GM12875 (cell line): ENCODE results near the gene NPAS2.

Source experiments
- H3K4me3 ChIP-seq: one replicate; pipeline ENCODE4 v1.5.1; 2011; ENCODE audit warnings: low read depth, low read length, control low read depth
- TF ChIP-seq, protein P1 (sequence below): IDR thresholded peaks from 2 replicates; pipeline ENCODE4 v1.5.1; 2011; ENCODE audit warnings: low read depth, mild to moderate bottlenecking, control low read depth, inconsistent platforms, low read length, moderate library complexity, borderline replicate concordance; ENCODE audit not compliant: insufficient read depth

Gene NPAS2

GRCh38 chr2:100852999-100853908 lies 33.3 kb downstream of the NPAS2 start:
- H3K4me3 ChIP-seq = no peak overlapping the region
- TF ChIP-seq, protein P1, sequence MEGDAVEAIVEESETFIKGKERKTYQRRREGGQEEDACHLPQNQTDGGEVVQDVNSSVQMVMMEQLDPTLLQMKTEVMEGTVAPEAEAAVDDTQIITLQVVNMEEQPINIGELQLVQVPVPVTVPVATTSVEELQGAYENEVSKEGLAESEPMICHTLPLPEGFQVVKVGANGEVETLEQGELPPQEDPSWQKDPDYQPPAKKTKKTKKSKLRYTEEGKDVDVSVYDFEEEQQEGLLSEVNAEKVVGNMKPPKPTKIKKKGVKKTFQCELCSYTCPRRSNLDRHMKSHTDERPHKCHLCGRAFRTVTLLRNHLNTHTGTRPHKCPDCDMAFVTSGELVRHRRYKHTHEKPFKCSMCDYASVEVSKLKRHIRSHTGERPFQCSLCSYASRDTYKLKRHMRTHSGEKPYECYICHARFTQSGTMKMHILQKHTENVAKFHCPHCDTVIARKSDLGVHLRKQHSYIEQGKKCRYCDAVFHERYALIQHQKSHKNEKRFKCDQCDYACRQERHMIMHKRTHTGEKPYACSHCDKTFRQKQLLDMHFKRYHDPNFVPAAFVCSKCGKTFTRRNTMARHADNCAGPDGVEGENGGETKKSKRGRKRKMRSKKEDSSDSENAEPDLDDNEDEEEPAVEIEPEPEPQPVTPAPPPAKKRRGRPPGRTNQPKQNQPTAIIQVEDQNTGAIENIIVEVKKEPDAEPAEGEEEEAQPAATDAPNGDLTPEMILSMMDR = no peak

DNA sequence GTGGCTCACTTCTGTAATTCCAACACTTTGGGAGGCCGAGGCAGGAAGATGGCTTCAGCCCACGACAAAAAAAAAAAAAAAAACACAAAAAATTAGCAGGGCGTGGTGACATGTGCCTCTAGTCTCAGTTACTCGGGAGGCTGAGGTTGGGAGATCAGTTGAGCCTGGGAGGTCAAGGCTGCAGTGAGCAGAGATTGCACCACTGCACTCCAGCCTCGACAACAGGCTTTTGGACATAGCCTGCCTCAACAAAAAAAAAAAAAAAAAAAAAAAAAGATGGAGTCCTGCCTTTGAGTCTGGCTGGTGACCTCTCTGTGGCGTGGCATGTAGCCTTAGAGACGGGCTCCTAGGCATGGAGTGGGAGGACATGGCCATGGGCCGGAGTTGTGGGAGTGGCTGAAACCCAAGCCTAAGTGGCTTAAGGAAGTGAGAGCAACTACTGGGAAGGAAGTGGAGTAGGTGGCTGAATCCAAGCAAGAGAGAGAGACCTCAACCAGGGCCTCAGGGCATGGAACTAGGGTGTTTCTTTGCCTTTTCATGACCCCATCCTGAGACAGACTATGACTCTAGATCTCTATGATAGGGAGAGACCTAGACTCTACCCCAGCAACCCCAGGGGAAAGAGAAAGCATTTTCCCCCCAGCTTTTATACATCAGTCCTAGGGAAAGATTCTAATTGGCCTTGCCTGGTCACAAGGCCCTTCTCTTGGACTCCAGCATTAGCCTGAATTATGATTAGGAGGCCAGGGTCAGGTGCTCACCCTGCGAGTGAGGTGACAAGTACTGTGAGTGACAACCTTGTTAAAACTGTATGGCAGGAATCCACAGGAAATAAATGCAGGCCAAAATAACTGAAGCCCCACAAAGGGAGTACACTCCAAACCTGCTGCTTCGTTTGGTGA lies 34.2 kb downstream of the NPAS2 start:
- H3K4me3 ChIP-seq = no peak overlapping the region
- TF ChIP-seq, protein P1 = no peak

GRCh38 chr2:100855084-100855483 lies 35.1 kb downstream of the NPAS2 start:
- TF ChIP-seq, protein P1 = no peak

GRCh38 chr2:100855606-100856005 lies 35.7 kb downstream of the NPAS2 start:
- TF ChIP-seq, protein P1 = no peak
- no peak overlapping the region for H3K4me3 ChIP-seq

More at GRCh38 chr2:100855084-100855483, 35.1 kb downstream of the NPAS2 start:
- no peak overlapping the region for H3K4me3 ChIP-seq

GRCh38 chr2:100856732-100857131 lies 36.8 kb downstream of the NPAS2 start:
- H3K4me3 ChIP-seq = no peak overlapping the region
- TF ChIP-seq, protein P1 = no peak

GRCh38 chr2:100857341-100857740 lies 37.4 kb downstream of the NPAS2 start:
- H3K4me3 ChIP-seq = no peak overlapping the region
- TF ChIP-seq, protein P1 = no peak
